Measurements from ENCODE around the gene PSMG2.

The PSMG2 gene

DNA sequence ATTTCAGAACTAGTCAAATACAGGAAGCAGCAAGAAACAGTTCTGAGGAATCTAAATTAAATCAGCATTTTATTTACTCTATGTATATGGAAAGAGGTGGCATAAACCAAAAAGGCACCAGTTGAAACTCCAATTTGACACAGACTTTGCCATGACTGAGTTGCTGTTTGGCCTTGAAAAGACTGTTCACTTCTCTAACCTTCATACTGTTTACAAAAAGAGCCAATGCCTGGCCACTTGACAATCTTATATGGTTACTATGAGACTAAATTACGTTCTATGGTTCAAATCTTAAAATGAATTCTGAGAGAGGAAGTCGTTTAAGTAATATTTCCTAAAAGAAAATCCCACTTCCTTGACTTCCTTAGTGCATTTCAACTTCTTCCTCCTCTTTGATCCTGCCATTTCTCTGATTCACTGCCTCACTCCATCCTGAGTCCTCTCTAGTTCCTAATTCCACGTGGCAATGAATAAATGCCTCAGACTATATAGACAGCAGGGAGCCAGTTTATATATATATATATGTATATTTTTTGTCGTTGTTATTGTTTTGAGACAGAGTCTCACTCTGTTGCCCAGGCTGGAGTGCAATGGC is 13.5 kb upstream of the PSMG2 start:
- no peak for DNase-seq (ENCODE audit: low read depth)
- TF ChIP-seq, protein P1, sequence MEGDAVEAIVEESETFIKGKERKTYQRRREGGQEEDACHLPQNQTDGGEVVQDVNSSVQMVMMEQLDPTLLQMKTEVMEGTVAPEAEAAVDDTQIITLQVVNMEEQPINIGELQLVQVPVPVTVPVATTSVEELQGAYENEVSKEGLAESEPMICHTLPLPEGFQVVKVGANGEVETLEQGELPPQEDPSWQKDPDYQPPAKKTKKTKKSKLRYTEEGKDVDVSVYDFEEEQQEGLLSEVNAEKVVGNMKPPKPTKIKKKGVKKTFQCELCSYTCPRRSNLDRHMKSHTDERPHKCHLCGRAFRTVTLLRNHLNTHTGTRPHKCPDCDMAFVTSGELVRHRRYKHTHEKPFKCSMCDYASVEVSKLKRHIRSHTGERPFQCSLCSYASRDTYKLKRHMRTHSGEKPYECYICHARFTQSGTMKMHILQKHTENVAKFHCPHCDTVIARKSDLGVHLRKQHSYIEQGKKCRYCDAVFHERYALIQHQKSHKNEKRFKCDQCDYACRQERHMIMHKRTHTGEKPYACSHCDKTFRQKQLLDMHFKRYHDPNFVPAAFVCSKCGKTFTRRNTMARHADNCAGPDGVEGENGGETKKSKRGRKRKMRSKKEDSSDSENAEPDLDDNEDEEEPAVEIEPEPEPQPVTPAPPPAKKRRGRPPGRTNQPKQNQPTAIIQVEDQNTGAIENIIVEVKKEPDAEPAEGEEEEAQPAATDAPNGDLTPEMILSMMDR (IDR thresholded peaks at IDR 0.05; ENCODE audit: low read depth, low read length) = no peak
- TF ChIP-seq, protein P2, sequence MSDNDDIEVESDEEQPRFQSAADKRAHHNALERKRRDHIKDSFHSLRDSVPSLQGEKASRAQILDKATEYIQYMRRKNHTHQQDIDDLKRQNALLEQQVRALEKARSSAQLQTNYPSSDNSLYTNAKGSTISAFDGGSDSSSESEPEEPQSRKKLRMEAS (IDR thresholded peaks at IDR 0.05; ENCODE audit: low read depth, low read length) = no peak
- TF ChIP-seq MYC (IDR thresholded peaks at IDR 0.05; ENCODE audit: low read depth, low read length) (no peak), POLR2A (IDR thresholded peaks at IDR 0.05; ENCODE audit: extremely low read depth, insufficient read length) (no peak)
- no peak overlapping the region for H3K4me3 ChIP-seq (ENCODE audit: low read depth, low read length)

DNA sequence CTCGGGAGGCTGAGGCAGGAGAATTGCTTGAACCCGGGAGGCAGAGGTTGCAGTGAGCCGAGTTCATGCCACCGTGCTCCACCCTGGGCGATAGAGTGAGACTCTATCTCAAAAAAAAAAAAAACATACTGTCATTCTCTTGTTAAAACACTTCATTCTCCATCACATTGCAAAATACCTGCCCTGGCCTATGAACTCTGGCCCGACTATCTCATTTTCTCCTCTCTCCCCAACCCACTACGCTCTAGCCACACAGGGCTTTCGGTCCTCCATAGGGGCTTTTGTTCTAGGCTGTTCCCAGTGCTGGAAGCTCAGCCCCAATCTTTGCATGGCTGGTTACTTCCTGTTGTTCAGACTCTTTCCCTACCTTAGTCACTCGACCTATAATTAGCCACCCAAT is 10.6 kb upstream of the PSMG2 start:
- no peak for DNase-seq (ENCODE audit: low read depth)
- no peak for TF ChIP-seq MYC (IDR thresholded peaks at IDR 0.05; ENCODE audit: low read depth, low read length)
- TF ChIP-seq, protein P2 (IDR thresholded peaks at IDR 0.05; ENCODE audit: low read depth, low read length) = no peak
- TF ChIP-seq, protein P1 (IDR thresholded peaks at IDR 0.05; ENCODE audit: low read depth, low read length) = no peak
- TF ChIP-seq POLR2A (IDR thresholded peaks at IDR 0.05; ENCODE audit: extremely low read depth, insufficient read length) = no peak

DNA sequence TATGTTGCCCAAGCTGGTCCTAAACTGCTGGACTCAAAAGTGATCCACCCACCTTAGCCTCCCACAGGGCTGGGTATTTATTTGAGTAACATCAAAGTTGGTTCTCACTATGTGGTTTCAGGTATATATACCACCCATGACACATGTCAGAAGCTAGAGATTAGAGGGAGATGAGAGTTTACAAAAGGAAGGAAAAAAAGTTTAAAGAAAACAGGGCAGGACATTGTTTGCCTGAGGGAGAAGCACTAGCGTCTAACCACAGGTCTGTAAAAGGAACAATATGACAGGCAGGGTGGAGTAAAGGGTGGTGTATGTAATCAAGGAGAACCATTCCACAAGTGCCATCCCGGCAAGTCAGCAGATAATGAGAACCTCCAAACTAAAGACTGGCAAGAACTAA is 8.8 kb upstream of the PSMG2 start:
- no peak overlapping the region for H3K4me3 ChIP-seq (ENCODE audit: low read depth, low read length)
- DNase-seq (ENCODE audit: low read depth) = no peak
- TF ChIP-seq MYC (IDR thresholded peaks at IDR 0.05; ENCODE audit: low read depth, low read length) (no peak), POLR2A (IDR thresholded peaks at IDR 0.05; ENCODE audit: extremely low read depth, insufficient read length) (no peak)
- TF ChIP-seq, protein P1 (IDR thresholded peaks at IDR 0.05; ENCODE audit: low read depth, low read length) = no peak
- TF ChIP-seq, protein P2 (IDR thresholded peaks at IDR 0.05; ENCODE audit: low read depth, low read length) = no peak

More for the DNA sequence above, 10.6 kb upstream of the PSMG2 start:
- no peak overlapping the region for H3K4me3 ChIP-seq (ENCODE audit: low read depth, low read length)

DNA sequence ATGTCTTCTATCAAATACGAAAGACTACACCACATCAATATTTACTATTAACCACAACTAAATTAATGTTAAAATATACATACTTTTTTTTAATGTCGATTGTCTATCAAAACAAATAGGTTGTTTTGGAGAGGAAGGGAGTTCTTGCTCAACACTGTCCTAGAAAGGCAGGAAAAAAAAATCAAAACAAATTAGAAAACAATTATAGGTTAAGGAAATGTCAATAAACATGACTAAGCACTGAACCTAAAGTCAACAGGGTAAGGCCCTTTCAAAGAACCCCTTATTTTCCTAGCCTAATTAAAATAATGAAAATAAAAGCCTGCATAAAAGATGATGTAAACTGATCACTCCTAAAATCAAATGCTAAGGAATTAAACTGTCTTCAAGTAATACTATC is 3.1 kb upstream of the PSMG2 start:
- DNase-seq (ENCODE audit: low read depth) = no peak
- H3K4me3 ChIP-seq (ENCODE audit: low read depth, low read length) = no peak overlapping the region
- TF ChIP-seq, protein P2 (IDR thresholded peaks at IDR 0.05; ENCODE audit: low read depth, low read length) = no peak
- TF ChIP-seq MYC (IDR thresholded peaks at IDR 0.05; ENCODE audit: low read depth, low read length) (no peak), POLR2A (IDR thresholded peaks at IDR 0.05; ENCODE audit: extremely low read depth, insufficient read length) (no peak)
- TF ChIP-seq, protein P1 (IDR thresholded peaks at IDR 0.05; ENCODE audit: low read depth, low read length) = no peak

DNA sequence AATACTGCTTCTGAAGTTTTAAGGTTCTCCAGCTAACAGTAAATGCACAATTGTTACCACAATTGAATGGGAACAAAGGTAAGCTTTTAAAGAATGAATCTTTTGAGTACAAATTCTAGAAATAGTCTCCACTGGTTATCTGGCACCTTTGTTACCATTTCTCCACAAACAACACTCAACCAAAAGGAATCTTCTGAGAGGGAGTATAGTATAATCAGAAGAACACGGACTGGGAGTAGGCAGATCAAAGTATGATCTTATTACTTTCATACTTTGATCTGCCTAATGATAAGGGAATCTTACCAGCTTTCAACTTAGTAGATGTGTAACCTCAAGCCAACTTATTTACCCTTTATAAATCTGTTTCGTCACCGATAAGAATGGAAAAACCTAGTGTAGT is 1.7 kb upstream of the PSMG2 start:
- peak overlapping the region; percentile 83 for H3K4me3 ChIP-seq (ENCODE audit: low read depth, low read length)
- DNase-seq (ENCODE audit: low read depth) = no peak
- TF ChIP-seq POLR2A (IDR thresholded peaks at IDR 0.05; ENCODE audit: extremely low read depth, insufficient read length) (no peak), MYC (IDR thresholded peaks at IDR 0.05; ENCODE audit: low read depth, low read length) (no peak)
- TF ChIP-seq, protein P1 (IDR thresholded peaks at IDR 0.05; ENCODE audit: low read depth, low read length) = no peak
- TF ChIP-seq, protein P2 (IDR thresholded peaks at IDR 0.05; ENCODE audit: low read depth, low read length) = no peak

Data from NB4 (cell line).